ENCODE results near the gene HERC3.
A peak's percentile ranks its signal among the peaks of the same experiment; 100 is the strongest.

The HERC3 gene

GRCh38 chr4:88673886-88674285, 81.6 kb downstream of the HERC3 start:
- no peak for DNase-seq (ENCODE audit: low read depth)
- TF ChIP-seq, protein P1, sequence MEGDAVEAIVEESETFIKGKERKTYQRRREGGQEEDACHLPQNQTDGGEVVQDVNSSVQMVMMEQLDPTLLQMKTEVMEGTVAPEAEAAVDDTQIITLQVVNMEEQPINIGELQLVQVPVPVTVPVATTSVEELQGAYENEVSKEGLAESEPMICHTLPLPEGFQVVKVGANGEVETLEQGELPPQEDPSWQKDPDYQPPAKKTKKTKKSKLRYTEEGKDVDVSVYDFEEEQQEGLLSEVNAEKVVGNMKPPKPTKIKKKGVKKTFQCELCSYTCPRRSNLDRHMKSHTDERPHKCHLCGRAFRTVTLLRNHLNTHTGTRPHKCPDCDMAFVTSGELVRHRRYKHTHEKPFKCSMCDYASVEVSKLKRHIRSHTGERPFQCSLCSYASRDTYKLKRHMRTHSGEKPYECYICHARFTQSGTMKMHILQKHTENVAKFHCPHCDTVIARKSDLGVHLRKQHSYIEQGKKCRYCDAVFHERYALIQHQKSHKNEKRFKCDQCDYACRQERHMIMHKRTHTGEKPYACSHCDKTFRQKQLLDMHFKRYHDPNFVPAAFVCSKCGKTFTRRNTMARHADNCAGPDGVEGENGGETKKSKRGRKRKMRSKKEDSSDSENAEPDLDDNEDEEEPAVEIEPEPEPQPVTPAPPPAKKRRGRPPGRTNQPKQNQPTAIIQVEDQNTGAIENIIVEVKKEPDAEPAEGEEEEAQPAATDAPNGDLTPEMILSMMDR (IDR thresholded peaks at IDR 0.05; ENCODE audit: insufficient read depth, low read depth, low read length, missing control alignments), result no peak
- H3K4me3 ChIP-seq (ENCODE audit: low read length), result no peak overlapping the region

DNA sequence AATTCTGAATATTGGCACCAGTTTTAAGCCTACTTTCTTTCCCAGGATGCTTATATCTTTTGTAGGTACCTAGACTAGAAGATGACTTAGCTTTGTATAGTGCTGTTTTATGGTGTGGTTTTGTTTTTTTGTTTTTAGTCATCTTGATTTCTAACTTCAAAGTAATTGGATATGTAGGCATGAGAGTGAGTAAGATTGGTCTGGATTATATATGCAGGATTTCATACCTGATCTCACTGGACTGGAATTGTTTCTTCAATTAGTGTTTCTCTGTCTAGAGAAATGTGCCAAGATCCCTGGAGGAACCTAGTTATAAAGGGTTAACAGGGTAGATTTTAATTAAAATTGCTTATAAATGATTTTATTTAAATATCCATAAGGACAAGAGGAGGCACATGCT, 82.3 kb downstream of the HERC3 start:
- no peak overlapping the region for H3K4me3 ChIP-seq (ENCODE audit: low read length)
- peak; percentile 31 for DNase-seq (ENCODE audit: low read depth)
- TF ChIP-seq, protein P1 (IDR thresholded peaks at IDR 0.05; ENCODE audit: insufficient read depth, low read depth, low read length, missing control alignments), result no peak

DNA sequence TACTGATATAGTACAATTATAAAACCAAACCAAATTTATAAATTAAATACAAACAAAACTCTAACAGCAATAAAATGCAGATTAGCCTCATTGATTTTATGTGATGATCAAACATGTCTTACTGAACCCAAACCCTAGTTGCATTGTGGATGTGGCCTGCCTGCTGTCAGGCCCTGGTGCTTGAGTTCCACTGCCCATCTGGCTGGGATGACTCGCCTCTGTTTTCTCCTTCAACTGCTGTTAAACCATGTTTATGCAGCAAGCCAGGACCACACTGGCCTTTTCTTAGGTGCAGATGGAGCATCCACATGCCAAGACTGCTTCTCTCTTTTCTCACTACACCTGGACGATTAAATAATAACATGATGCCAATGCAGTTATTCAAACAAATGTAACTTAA, 82.7 kb downstream of the HERC3 start:
- DNase-seq (ENCODE audit: low read depth), result peak; percentile 10
- no peak overlapping the region for H3K4me3 ChIP-seq (ENCODE audit: low read length)
- TF ChIP-seq, protein P1 (IDR thresholded peaks at IDR 0.05; ENCODE audit: insufficient read depth, low read depth, low read length, missing control alignments), result no peak

- no peak for DNase-seq (ENCODE audit: low read depth)
- no peak overlapping the region for H3K4me3 ChIP-seq (ENCODE audit: low read length)
- TF ChIP-seq, protein P1 (IDR thresholded peaks at IDR 0.05; ENCODE audit: insufficient read depth, low read depth, low read length, missing control alignments), result no peak
These were observed 83.3 kb downstream of the HERC3 start for GRCh38 chr4:88675543-88675942.

DNA sequence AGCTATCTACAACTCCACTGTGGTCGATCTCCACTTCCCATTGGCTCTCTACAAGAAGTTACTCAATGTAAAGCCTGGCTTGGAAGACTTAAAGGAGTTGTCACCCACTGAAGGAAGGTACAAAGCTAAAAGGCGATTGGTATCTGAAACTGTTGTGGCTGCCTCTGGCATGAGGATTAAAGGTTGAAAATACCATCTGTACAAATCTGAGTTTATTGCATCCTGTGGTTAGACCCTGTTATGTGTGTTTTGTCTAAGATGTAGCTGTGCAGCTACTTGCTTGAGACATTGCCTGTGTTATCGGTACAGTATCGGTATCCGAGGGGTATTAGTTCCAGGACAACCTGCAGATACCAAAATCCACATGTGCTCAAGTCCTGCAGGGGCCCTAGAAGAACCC, 88.9 kb downstream of the HERC3 start:
- no peak for DNase-seq (ENCODE audit: low read depth)
- TF ChIP-seq, protein P1 (IDR thresholded peaks at IDR 0.05; ENCODE audit: insufficient read depth, low read depth, low read length, missing control alignments), result no peak
- H3K4me3 ChIP-seq (ENCODE audit: low read length), result no peak overlapping the region

DNA sequence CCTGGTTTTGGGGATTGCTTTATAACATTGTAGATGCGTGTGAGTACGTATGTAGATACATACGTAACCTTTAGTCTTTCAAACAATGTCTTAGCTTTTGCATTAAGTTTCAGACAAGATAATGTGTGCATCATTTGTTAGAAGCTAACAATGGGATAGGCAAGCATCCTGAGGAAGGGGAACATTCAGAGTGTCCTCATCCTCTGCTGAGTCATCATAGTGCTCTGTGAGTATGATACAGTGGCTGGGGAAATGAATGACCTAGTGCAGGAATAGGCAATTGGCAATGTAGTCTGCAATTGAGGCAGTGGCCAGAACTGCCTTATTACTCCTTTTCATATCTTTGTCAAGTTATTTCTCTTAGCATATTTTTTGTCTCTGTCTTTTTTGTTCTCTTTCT, 98.1 kb downstream of the HERC3 start:
- peak; percentile 56 for DNase-seq (ENCODE audit: low read depth)
- TF ChIP-seq, protein P1 (IDR thresholded peaks at IDR 0.05; ENCODE audit: insufficient read depth, low read depth, low read length, missing control alignments), result no peak
- H3K4me3 ChIP-seq (ENCODE audit: low read length), result no peak overlapping the region

DNA sequence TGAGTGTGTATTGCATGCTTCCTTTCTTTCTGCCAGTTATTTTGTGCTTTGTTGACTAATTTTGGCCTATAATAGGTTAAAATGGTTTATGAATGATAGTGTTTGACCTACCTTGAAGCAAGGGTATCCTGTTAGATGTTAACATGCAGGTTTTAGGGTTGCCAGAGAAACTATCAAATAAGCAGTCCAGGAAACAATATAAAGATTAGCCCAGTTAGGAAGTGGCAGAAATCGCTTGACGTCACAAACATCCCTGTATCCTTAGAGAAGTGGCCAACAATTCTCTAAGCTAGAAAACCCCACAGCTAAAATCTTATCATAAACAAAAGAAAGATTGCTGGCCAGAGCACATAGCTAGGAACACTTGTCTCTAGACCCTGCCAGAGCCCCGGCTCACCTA, 101.5 kb downstream of the HERC3 start:
- DNase-seq (ENCODE audit: low read depth), result no peak
- TF ChIP-seq, protein P1 (IDR thresholded peaks at IDR 0.05; ENCODE audit: insufficient read depth, low read depth, low read length, missing control alignments), result no peak
- no peak overlapping the region for H3K4me3 ChIP-seq (ENCODE audit: low read length)

All from epithelial cell of esophagus (primary cell).